Loucy (cell line): ENCODE measurements around the gene PSORS1C1.

Source experiments
- EZH2phosphoT487 ChIP-seq: fragments of 200-600 bp; IDR thresholded peaks from 2 replicates; pipeline ENCODE4 v1.6.1; 2018; ENCODE audit warnings: antibody characterized with exemption, mild to moderate bottlenecking, moderate library complexity, borderline replicate concordance
- TF ChIP-seq, protein P1 (sequence below): fragments of 200-600 bp; sonication (generic); conservative IDR thresholded peaks from 2 replicates; pipeline ENCODE4 v1.5.1; 2014; ENCODE audit warnings: mild to moderate bottlenecking, antibody characterized with exemption, low read length

GRCh38 chr6:31091680-31092079, 22.9 kb upstream of the PSORS1C1 start:
- TF ChIP-seq, protein P1, sequence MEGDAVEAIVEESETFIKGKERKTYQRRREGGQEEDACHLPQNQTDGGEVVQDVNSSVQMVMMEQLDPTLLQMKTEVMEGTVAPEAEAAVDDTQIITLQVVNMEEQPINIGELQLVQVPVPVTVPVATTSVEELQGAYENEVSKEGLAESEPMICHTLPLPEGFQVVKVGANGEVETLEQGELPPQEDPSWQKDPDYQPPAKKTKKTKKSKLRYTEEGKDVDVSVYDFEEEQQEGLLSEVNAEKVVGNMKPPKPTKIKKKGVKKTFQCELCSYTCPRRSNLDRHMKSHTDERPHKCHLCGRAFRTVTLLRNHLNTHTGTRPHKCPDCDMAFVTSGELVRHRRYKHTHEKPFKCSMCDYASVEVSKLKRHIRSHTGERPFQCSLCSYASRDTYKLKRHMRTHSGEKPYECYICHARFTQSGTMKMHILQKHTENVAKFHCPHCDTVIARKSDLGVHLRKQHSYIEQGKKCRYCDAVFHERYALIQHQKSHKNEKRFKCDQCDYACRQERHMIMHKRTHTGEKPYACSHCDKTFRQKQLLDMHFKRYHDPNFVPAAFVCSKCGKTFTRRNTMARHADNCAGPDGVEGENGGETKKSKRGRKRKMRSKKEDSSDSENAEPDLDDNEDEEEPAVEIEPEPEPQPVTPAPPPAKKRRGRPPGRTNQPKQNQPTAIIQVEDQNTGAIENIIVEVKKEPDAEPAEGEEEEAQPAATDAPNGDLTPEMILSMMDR: no peak
- no peak for TF ChIP-seq EZH2phosphoT487
